NOMO-1 treated with dmso at 0.1 percent for 144 hours (cell line): ENCODE results near the gene DCX.
A peak's percentile ranks its signal among the peaks of the same experiment; 100 is the strongest.
"Not testable (repeated sequence)": the region's sequence is repeated elsewhere in the genome, so short reads cannot be mapped to it uniquely, and the experiment has no call there.

Source experiments
- DNase-seq: peaks from one replicate; lab custom pipeline; 2025; ENCODE audit not compliant: unreplicated experiment; lab: John Stamatoyannopoulos, UW

The DCX gene

GRCh38 chrX:111375747-111376146 lies 36.2 kb downstream of the DCX start:
- DNase-seq, result no peak

- no peak for DNase-seq
Observed at GRCh38 chrX:111372086-111372485, 39.9 kb downstream of the DCX start.

DNA sequence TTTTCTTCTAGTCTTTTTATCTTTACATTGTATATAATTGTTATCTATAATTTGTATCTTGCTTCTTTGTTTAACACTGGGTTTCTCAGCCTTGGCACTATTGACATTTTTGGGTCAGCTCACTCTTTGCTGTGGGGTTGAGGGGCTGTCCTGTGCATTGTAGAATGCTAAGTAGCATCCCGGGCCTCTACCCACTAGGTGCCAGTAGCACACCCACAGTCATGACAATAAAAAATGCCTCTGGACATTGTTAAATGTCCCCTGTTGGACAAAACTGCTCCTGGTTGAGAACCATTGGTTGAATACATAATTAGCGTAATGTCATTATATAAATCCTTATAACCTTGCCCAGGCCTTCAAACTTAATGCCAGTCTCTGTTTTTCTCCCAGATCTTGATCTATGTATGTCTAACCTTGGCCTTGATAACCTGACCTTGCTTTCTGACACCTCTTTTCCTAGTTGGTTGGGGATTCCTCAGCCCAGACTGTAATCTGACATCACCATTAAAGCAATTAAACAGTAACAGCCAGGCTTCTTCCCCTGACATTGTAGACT lies 46.1 kb downstream of the DCX start:
- DNase-seq, result no peak

GRCh38 chrX:111363741-111364140 lies 48.3 kb downstream of the DCX start:
- DNase-seq, result no peak

DNA sequence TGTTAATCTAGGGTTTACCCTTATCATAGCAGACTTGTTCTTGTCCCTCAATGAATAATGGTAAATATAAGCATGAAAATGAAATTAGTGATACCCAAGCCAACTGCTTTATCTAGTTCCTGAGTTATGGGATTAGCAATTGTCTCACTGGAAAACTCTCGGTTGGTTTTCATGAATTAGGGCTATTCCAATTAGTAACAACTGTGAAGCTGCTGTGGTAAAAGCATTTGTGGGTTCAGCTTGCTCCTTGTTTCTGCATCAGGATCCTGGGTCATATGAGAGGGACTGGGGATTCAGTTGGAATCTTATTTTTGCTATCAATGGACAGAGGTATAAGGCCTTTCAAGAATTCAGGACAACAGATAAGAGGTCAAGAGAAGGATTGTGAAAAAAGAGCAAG lies 50.2 kb downstream of the DCX start:
- DNase-seq, result no peak

- no peak for DNase-seq
Observed at GRCh38 chrX:111360839-111361238, 51.2 kb downstream of the DCX start.

DNA sequence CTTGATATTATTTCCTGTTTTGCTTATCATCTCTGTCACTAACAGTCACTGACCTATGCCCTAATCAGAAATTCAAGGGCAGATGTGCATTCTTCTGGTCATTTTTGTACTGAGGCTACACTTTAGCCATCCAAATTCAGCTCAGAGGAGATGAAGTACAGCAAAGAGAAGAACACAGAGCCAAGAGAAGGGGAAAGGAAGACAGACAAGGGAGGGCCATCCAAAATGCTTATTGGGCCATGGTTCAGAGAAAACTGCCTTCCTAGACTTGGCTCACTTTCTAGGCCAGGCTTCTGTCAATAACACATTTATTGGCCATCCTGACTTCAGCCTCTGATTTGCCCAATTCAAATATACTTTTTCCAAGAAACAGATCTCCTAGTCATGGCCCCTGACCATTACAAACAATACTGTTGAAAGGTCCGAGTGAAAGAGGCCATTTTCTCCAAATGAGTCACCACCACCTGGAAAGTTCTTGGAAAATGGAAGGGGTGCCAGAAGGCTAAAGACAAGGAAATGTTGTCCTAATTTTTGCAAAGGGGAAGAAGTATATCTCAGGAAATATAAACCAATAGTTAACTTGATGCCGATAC lies 56.4 kb downstream of the DCX start:
- no peak for DNase-seq

DNA sequence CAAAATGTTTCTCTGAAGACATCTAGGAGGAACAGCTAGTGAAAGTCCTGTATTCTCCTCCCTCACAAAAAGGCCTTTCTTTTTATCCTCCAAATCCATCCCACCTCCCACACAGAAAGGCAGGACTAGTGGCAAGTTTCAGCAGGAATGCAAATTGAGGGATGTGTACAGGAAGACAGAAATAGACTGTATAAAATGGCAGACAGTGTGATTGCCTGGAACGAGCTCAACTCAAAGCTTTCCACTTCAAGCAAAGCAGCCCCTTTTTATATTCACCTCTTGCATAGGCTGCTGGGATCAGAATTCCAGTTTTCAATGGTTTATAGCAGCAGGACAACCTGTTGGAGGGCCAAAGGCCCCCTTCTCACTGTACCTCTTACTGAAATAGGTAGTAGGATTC lies 57.5 kb downstream of the DCX start:
- no peak for DNase-seq

GRCh38 chrX:111353793-111354192 lies 58.2 kb downstream of the DCX start:
- no peak for DNase-seq

DNA sequence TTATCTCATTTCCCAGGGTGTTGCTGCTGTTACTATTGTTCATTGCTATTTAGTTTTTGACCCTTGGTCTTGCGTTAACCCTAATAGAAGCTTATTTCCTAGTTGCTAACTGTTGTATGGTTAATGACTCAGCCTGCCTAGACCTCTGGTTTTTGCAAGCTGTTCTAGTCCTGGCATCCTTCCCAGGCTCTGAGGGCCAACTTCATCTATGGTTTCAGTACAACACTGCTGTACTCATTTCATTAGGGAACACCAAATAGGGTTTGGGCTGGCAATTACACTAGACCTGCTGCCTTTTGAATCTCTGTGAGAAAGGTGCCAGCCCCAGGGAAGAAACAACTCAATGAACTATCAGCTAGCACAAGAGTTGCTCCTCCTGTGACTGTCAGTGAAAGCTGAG lies 59.6 kb downstream of the DCX start:
- DNase-seq, result no peak

DNA sequence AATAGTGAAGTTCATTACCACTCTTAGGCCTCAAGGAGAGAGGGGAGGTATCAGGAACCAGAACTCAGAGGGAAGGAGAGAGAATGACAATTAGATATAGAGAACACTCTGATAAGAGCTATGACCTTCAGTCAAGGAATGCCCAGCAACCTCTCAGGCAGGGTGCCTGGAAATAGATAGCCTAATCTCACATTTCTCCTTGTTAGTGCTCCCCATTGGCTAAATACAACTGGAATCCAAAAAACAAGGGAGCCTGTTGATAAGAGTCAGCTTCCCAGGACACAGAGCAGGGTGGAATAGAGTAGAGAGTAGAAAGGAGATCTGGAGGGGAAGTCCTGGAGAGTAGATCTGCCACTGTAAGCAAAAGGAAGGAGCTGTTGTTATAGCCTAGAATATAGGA lies 62.1 kb downstream of the DCX start:
- no peak for DNase-seq

GRCh38 chrX:111349101-111349500 lies 62.9 kb downstream of the DCX start:
- DNase-seq, result no peak

DNA sequence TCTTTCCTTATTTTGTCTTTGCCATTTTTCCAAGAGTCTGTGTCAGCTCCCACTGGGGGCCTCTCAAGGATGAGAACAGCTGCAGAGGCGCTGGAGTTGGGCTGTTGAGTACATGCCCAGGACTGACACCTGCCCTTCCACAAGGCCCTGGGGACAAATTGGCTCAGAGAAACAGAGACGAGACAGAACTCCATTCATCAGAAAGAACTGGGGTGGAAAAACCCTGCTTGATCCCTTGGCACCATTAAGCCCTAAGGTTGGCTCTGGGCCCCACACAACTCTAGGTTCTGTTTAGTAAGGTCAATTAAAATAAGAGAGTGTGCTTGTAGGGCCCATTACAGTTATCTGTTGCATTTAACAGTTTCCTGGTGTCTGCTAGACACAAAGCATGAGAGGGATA lies 63.6 kb downstream of the DCX start:
- no peak for DNase-seq

DNA sequence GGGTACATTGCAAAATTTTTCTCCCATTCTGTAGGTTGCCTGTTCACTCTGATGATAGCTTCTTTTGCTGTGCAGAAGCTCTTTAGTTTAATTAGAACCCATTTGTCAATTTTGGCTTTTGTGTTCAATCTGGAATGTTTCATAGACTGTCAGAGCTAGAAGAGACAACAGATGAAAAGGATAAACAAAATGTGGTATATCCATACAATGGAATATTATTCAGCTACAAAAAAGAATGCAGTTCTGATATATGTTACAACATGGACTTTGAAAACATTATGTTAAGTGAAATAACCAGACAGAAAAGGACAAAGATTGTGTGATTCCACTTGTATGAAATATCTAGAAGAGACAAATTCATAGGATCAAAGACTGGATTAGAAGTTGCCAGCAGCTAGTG lies 65.8 kb downstream of the DCX start:
- not testable (repeated sequence) for DNase-seq

DNA sequence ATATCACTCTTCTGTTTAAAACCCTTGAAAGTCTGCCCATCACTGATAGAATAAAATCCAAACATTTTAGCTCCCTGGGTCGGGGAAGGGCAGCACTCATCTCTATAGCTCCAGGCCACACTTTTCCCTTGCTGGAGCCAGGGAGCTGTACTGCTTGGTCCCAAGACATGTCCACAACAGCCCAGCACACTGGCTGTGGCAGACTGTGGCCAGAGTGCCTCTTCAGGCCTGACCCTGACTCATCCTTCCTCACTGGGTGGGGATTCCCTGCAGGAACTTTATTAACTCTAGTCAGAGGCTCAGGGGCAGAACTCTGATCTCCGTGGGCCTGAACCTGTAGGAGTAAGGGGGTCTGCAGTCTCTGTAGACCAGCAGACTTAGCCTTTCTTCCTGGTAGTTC lies 71.9 kb downstream of the DCX start:
- DNase-seq, result no peak

DNA sequence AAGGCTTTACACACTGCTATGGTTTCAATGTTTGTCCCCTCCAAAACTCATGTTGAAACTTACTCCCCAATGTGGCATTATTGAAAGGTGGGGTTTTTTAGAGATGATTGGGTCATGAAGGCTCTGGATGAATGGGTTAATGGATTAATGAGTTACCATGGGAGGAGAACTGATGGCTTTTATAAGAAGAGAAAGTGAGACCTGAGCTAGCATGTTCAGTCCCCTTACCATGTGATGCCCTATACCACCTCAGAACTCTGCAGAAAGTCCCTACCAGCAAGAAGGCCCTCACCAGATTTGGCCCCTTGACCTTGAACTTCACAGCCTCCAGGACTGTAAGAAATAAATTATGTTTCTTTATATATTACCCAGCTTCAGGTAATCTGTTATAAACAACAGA lies 72.8 kb downstream of the DCX start:
- DNase-seq, result no peak

- DNase-seq, result no peak
Observed at GRCh38 chrX:111338095-111338698, 73.8 kb downstream of the DCX start.

- no peak for DNase-seq
Observed at GRCh38 chrX:111337067-111337637, 74.8 kb downstream of the DCX start.

DNA sequence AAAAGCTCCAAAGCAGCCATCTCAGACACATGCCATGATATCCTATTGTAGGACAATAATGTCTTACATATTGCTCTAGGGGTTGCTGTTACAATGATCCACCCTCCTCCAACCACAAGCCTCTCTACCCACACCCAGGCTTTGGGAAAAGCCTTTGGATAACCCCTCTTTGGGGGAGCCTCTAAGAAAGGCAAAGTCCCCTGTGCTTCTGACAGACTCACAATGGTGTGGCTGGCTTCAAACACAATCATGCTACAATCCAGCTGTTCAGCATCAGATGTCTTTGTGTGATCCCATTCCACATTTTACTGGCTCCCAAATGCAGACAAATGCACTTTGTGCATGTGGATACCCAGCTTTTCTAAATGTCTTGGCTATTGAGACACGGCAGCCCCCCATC lies 75.9 kb downstream of the DCX start:
- no peak for DNase-seq

DNA sequence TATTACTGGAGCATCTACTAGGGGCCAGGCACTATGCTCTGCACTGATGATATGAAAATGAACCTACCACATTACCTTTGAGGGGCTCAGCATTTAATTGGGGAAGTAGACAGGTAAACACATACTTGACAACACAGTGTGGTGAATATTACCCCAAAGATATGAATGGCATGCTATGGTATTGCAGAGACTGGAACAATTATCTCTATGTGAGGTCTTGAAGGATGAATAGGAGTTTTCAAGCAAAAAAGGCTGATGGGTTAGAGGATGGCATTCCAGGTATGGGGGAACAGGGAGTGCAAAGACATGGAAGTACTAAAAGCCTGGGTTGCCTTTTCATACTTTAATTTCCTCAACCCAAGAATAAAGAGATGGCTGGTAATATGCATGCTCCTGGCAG lies 82.6 kb downstream of the DCX start:
- DNase-seq, result no peak

GRCh38 chrX:111328858-111329257 lies 83.1 kb downstream of the DCX start:
- no peak for DNase-seq

DNA sequence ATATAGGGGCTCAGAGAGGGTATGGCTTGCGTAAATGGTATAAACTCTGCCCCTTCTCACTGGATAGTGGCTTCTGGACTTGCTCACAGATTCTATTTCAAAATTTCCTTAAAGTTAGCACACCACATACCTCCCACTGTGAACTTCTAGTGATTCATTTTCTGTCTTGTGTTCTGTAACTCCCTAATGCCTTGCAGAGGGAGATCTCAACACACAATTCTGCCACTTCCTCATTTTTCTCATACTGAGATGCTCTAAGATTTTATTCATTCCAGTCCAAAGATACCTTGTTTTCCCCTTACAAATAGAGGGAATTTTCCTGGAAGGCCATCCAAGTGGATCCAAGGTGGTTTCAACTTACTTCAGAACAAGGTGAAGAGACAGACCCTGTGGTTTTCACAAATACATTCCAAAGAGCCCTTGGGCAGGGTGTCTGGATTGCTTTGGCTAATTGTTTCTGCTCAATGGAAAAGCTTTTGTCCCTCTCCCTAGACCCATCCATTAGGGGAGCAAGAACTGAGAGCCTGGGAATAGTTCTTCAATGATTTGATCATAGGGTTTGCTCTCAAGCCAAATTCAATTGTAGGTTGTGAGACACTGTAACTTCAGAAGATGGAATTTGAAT lies 89.6 kb downstream of the DCX start:
- peak; percentile 7 for DNase-seq
